GM18909 (cell line): ENCODE results near the gene ZNF865.
A peak's percentile ranks its signal among the peaks of the same experiment; 100 is the strongest.

Experiments
- ATAC-seq: cut with Tn5 transposase; IDR thresholded peaks from one replicate; pipeline ENCODE4 v1.9.1; 2021; ENCODE audit warnings: mild to moderate bottlenecking; ENCODE audit not compliant: unreplicated experiment, poor library complexity

ZNF865 gene

DNA sequence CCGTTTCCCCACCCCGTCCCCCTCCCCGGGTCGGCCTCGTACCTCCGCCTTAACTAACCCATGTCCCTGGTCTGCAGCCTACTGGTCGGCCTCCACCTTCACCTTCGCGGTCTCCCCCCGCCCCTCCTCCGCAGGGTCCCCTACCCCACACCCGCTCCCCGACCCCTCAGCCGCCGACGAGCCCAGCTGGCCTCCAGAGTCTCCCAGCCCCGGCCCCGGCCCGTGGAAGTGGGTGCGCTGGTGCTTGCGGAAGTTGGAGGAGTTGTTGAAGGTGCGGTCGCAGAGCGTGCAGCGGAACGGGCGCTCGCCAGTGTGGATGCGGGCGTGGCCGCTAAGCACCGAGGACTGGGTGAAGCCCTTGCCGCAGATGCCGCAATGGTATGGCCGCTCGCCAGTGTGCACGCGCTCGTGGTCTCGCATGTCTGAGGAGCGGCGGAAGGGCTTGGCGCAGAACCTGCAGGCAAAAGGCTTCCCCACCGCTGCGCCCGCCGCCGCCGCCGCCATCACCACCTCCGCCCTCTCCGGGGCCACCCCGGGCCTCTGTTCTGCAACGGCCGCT is 16.3 kb downstream of the ZNF865 start:
- no peak for ATAC-seq

- ATAC-seq, result no peak
Measured at GRCh38 chr19:55622242-55622969, 17.0 kb downstream of the ZNF865 start.

DNA sequence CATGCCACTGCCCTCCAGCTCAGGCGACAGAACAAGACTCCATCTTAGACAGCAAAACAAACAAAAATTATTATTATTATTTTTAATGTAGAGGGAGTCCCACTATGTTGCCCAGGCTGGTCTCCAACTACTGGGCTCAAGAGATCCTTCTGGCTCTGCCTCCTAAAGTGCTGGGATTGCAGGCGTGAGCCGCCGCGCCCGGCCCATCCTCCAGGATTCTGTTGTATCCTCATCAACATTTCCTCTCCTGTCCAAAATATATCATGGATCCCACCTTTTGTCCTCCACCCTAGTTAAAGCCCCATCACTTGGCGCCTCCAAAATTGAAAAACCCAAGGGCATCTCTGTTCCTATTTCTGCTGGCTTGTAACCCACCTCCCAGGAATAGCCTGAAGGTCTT is 17.7 kb downstream of the ZNF865 start:
- ATAC-seq, result no peak

GRCh38 chr19:55623561-55623960 is 18.1 kb downstream of the ZNF865 start:
- ATAC-seq, result no peak

GRCh38 chr19:55624109-55625003 is 18.9 kb downstream of the ZNF865 start, which contains the start of gene ZNF784:
Gene ZNF784 (minus strand): TSS chr19:55624566. CDS start chr19:55624561, 5 bp downstream.
- ATAC-seq, result peak; percentile 71

GRCh38 chr19:55625004-55625326 is 19.5 kb downstream of the ZNF865 start:
- ATAC-seq, result no peak

DNA sequence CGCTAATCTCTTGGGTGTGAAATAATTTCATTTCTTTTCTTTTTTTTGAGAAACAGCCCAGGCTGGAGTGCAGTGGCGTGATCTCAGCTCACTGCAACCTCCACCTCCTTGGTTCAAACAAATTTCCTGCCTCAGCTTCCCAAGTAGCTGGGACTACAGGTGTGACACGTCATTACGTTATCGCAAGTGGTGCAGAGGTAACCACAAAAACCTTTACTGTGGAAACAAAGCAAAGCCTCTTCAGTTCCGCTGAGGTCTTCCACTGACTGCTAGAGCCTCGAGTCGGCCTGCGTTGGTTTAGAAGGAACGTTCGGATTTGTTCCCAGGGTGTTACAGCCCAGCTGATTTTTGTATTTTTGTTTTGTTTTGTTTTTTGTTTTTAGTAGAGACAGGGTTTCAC is 20.9 kb downstream of the ZNF865 start:
- ATAC-seq, result no peak

- no peak for ATAC-seq
Measured at GRCh38 chr19:55632463-55632834, 27.0 kb downstream of the ZNF865 start.

GRCh38 chr19:55633861-55634260 is 28.4 kb downstream of the ZNF865 start:
- ATAC-seq, result no peak

DNA sequence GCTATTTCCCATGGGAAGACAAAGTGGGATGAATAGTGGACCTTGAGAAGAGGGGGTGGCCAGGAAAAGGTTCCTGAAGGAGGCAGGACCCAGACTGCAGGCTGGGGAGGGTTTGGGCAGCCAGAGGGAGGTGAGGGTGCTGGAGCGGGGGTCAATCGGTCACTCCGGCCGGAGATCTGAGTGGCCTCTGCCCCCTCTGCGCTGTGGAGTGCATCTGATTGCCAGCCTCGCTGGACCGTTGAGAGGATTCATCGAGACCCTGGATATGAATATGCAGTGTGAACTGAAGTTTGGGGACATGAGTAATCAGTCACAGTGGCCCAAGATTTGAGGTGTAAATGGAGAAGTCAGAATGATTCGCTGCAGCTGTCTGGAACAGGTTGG is 29.9 kb downstream of the ZNF865 start:
- ATAC-seq, result no peak

DNA sequence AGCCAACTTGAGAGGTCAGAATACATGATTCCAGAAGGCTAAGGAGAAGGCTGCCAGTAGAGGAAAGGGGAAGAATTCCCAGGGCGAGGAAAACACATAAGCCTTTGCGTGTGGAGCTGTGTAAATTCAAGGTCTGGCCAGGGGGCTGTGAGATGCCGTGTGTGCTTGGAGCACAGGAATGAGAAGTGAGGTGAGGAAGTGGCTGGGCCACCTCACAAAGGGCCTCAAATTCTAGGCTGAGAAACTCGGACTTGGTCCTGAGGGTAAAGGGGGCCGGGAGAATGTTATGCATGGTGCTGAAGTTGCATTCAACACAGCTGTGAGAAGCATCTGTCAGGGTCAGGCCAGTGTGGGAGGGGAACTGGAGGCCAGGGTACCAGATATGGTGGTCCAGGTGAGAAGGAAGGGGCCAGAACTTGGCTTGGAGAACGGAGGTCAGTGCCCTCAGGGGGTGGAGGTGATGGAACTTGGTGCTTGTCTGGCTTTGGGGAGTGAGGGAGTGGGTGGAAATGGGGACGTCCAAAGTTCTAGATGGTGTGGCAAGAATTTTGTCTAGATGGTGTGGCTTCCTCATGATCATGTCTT is 30.5 kb downstream of the ZNF865 start:
- no peak for ATAC-seq

GRCh38 chr19:55636723-55637122 is 31.3 kb downstream of the ZNF865 start:
- ATAC-seq, result no peak

GRCh38 chr19:55637534-55637933 is 32.1 kb downstream of the ZNF865 start:
- ATAC-seq, result no peak

GRCh38 chr19:55638864-55639359 is 33.5 kb downstream of the ZNF865 start:
- ATAC-seq, result no peak

DNA sequence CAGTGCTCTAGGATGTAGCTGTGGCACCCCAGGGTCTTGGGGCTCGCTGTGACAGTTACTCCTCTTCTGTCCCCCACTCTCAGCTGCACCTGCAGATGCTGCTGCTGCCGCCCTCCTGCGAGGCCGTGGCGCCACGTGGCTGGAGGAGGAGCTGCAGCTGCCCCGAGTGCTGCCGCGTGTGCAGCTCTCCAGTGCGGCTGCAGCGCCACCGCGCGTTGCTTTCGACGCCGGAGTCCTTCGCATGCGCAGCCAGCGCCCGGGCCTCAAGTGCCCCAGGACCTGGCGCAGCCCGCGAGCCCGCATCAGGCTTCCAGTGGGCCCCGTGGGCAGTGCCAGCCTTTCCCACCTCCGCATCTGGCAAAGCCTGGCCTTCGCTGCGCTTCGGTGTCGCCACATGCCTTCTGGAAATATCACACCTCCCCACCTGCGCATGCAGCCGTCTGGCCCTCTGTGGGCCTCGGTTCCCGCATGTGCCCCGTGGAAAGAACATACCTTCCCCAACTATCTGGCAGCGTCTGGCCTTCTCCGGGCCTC is 34.7 kb downstream of the ZNF865 start:
- no peak for ATAC-seq

DNA sequence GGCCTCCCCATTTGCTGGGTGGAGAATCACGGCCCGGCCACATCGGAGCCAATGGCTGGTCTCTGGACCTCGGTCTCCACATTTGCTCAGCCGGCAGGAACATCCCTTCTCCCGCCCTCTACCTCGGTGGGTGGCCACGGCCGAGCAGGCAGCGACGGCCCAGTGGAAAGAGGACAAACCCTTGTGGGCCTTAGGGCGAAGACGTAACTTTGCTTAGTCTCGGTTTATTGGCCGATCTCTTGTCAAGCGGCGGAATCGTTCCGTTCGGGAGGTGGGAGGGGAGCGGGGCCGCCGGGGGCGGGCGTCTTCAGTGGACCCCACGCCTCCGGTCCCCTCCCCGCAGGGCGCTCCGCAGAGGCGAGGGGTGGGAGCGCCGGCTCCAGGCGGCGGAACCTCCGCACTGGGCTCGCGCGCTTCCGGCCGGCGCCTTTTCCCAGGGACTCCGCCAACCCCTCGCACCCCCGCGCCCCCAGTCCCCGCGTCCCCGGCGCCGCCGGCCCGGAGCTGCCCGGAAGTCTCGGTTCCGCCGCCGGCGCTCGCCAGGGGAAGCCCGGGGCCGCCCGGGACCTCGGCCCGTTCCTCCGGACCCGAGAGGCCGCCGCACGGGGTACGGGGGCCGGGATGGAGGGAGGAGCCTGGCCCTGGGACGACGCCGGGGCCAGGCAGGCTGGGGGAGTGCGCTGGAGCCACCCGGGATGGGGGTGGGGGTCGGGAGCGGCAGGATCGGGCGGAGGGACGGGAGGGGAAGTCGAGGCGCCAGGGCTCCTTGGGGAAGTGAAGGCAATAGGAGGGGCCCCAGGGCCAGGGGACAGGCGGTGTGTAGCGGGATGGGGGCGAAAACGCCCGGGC is 35.4 kb downstream of the ZNF865 start, which contains the start of gene ZNF580:
Gene ZNF580 (plus strand): TSS at position 426 of the 849 bp plus-strand sequence. CDS start 1,507 bp downstream, outside the sequence.
- peak; percentile 39 for ATAC-seq

DNA sequence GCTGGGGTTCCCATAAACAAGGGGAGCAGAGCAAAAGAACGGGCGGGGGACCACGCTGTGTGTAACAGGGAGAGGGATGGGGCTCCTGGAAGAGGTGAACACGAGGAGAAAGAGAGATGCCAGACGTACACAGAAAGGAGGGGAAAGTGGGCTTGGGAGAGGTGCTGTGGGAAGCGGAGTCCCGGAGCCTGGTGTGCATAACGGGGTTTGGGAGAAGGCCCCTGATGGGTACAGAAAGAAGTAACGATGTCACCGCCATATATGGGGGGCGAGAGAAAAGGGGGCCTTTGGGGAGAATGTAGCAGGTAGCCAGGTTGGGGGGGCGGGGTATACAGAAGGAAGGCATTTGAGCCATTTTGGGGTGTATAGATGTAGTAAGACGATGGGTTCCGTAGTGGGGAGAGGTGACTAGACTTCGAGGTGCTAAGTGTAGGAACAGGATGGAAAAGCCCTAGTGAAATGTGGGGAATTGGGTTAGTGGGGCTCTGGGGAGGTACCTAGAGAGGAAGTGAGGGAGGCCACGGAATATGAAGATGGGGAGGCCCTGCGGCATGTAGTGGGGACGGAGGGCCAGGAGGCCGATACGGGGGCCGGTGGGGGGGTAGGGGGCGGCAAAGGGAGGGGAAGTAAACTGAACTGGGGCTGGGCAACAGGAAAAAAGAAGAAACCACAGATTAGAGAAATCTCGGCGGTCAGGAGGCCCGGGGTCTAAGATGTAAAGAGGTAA is 36.1 kb downstream of the ZNF865 start:
- no peak for ATAC-seq

- no peak for ATAC-seq
Measured at GRCh38 chr19:55642153-55643002, 36.9 kb downstream of the ZNF865 start.
